ENCODE measurements around the gene NOSIP. TPM values are rescaled to one million over a fixed set of nuclear protein-coding genes. Genes with fewer than 3 reads are reported as not detected.

Gene NOSIP
- total RNA-seq, 2 experiments from 2014 or later: 71.4 to 73.1 TPM

DNA sequence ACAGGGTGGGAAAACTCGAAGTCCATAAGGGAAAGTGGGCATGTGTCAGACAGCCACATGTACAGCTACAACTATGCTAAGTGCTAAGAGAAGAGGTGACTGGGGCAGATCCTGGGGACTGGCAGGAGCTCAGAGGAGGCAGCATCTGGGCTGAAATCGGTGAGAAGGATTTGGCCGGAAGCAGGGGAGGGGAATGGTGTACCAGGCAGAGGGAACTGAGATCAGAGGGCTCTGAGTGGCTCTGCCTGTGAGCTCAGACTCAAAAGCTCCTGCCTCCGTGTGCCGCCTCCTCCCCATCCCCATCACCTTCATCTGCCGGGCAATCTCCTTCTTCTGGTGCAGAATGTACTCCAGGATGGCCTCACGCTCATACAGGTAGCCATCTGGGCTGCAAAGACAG lies 21.8 kb downstream of the NOSIP start:
- peak overlapping the region; percentile 94 for H3K27ac Mint-ChIP-seq
- peaks cover 86% of the 10 kb centered on the region for H3K4me1 Mint-ChIP-seq
- H3K4me3 Mint-ChIP-seq: peak overlapping the region; percentile 74
- peak; percentile 20 for ATAC-seq
- no peaks in the 10 kb centered on the region for H3K27me3 Mint-ChIP-seq
- ChIA-PET CTCF (interaction anchor here (0.6 to 12.0 kb wide), 11 partner anchors 8 to 107 kb away, joined by 3 to 161 read pairs (median 4); partner anchors contain the start of genes BCL2L12 and IRF3), POLR2A (interaction anchor here (0.6 to 1.0 kb wide), 4 partner anchors 29 to 441 kb away, joined by 3 to 4 read pairs (median 4); no protein-coding TSS in a partner anchor)
- H3K36me3 Mint-ChIP-seq (ENCODE audit: low read depth): peaks cover 61% of the 10 kb centered on the region
- intact Hi-C loops (cut with DNase I, micrococcal nuclease): no loop called here
- H3K9me3 Mint-ChIP-seq (ENCODE audit: low read depth): no peaks in the 10 kb centered on the region
- DNase-seq: peak; percentile 68

DNA sequence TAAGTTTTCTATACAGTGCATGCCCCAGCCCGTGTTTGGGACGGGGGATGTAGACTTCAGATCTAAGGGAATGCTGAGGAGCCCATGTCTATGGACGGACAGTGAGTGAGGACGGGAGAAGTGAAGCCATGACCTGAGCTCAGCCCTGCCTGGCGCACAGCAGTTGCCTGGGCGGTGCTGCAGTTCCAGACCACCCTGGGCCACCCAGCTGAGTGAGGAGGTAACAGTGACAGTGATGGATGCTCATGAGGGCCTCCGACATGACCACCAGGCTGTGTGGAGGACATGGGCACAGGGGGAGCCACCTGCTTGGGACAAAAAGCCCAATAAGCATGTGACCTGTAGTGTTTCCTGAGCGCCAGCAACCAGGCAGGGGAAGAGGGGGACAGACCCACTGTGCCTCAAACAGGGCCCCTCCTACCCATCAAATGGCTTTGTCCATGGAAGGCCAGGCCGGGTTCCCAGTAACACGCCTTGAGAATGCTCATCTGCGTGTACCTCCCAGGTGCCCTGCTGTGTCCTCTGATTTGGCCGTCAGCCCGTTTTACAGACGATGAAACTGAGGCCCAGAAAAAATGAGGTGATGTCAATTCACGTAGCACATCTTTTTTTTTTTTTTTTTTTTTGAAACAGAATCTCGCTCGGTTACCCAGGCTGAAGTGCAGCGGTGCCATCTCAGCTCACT lies 22.6 kb downstream of the NOSIP start:
- POLR2A ChIA-PET: no interaction called here
- Mint-ChIP-seq H3K27me3 (no peaks in the 10 kb centered on the region), H3K4me1 (peaks cover 89% of the 10 kb centered on the region), H3K4me3 (peak overlapping the region; percentile 31), H3K9me3 (ENCODE audit: low read depth) (no peaks in the 10 kb centered on the region), H3K27ac (peak overlapping the region; percentile 94), H3K36me3 (ENCODE audit: low read depth) (peaks cover 61% of the 10 kb centered on the region)
- peak; percentile 37 for DNase-seq
- intact Hi-C loops (cut with DNase I, micrococcal nuclease): no loop called here
- no peak for ATAC-seq
- CTCF ChIA-PET: interaction anchor here (0.6 to 12.0 kb wide), 7 partner anchors 8 to 107 kb away, joined by 3 to 161 read pairs (median 4); no protein-coding TSS in a partner anchor

DNA sequence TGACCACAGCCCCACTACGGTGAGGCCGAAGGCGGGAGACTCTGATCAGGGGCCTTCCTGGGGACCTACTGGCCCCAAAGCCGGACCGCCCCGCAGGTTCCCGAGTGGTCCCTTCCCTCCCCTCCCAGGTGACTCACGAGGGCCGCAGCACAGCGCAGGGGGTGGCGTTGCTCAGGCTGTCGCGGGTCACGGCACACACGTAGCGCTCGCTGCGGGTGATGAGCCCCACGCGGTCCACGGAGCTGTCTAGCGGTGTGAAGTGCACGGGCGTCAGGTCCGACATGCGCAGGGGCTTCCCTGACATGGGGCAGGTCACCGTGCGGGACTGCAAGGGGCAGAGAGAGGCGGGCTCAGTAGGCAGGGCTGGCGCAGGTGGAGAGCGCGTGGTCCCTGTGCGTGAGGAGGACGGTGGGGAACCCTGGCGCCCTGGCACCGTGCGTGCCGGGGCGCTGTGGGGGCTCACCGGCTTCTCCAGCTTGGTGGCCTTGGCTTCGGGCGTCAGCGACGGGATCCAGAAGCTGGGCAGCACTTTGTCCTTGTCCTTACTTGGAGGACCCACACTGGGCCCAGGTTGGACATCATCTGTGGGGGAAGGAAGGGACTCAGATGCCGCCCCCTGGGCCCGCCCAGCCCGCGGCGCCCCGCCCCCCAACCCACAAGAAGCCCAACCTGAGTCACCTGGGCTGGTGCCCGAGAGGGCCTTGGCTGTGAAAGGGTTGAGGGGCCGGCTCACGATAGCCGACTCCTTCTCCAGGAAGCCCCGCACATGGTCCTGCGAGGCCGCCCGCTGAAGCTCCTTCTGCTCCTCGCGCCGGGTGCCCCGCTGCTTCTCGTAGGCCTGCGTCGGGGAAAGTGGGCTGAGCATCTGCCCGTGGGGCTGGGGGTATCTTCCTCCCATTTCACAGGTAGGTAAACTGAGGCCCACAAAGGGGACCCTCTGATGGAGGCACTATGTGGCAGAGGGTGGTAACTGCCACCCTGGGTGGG lies 23.7 kb downstream of the NOSIP start:
- H3K4me3 Mint-ChIP-seq: peak overlapping the region; percentile 35
- H3K36me3 Mint-ChIP-seq (ENCODE audit: low read depth): peaks cover 64% of the 10 kb centered on the region
- ChIA-PET CTCF (interaction anchor here (0.6 to 12.0 kb wide), 2 partner anchors 6 to 13 kb away, joined by 4 to 161 read pairs; no protein-coding TSS in a partner anchor), POLR2A (interaction anchor here (1.5 kb wide), 1 partner anchor 120 kb away, joined by 3 read pairs; no protein-coding TSS in a partner anchor)
- H3K9me3 Mint-ChIP-seq (ENCODE audit: low read depth): no peaks in the 10 kb centered on the region
- peak overlapping the region; percentile 58 for H3K27ac Mint-ChIP-seq
- H3K27me3 Mint-ChIP-seq: no peaks in the 10 kb centered on the region
- DNase-seq (peak; percentile 59), ATAC-seq (no peak)
- intact Hi-C loops (cut with DNase I, micrococcal nuclease): loop anchor here in 1 of 2 experiments (1.0 kb wide), 1 partner anchor 34 kb away; no protein-coding TSS in a partner anchor
- H3K4me1 Mint-ChIP-seq: peaks cover 85% of the 10 kb centered on the region

DNA sequence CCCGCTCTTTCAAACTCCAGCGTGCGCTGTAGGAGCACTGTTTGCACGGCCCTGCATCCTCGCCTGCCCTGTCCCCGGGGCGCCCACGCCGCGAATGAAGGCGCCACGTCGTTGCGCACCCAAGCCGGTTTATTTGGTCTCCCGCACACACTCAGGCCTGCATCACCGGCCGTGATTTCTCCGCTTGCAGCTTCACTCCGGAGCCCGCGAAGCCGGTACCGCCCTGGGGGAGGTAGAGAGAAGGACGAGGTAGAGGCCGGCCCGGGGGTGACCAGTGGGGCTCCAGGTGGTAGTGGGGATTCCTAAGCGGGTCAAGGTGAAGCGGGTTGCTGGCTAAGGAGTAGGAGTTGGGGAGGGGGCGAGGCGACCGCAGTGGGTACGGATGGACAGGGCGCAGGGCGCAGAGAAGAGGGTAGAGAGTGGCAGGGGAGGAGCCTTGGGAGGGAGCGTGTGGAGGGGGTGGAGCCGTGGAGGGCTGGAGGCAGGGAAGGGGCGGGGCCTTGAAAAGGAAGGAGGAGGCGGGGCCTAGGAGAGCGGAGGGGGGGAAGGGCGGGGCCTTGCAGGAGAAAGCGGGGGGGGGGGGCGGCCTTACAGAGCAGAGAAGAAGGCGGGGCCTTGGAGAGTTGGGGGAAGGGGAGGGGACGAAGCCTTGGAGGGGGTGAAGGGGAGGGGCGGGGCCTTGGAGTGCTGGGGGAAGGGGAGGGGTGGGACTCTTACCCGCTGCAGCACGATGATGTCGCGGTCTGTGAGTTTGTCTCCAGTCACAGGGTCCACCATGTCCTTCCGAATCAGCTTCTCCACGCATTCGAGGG lies 24.6 kb downstream of the NOSIP start:
- ChIA-PET CTCF (interaction anchor here (0.8 to 12.0 kb wide), 4 partner anchors 6 to 15 kb away, joined by 3 to 161 read pairs (median 4); no protein-coding TSS in a partner anchor), POLR2A (interaction anchor here (1.5 kb wide), 1 partner anchor 121 kb away, joined by 3 read pairs; no protein-coding TSS in a partner anchor)
- intact Hi-C loops (cut with DNase I, micrococcal nuclease): loop anchor here in 1 of 2 experiments (1.0 to 2.0 kb wide), 2 partner anchors 34 to 59 kb away; partner anchors contain the start of gene RPS11
- H3K27me3 Mint-ChIP-seq: no peaks in the 10 kb centered on the region
- peaks cover 65% of the 10 kb centered on the region for H3K36me3 Mint-ChIP-seq (ENCODE audit: low read depth)
- H3K27ac Mint-ChIP-seq: peak overlapping the region; percentile 98
- H3K4me3 Mint-ChIP-seq: peak overlapping the region; percentile 35
- H3K9me3 Mint-ChIP-seq (ENCODE audit: low read depth): no peaks in the 10 kb centered on the region
- H3K4me1 Mint-ChIP-seq: peaks cover 82% of the 10 kb centered on the region
- peak; percentile 62 for ATAC-seq
- peak; percentile 92 for DNase-seq

DNA sequence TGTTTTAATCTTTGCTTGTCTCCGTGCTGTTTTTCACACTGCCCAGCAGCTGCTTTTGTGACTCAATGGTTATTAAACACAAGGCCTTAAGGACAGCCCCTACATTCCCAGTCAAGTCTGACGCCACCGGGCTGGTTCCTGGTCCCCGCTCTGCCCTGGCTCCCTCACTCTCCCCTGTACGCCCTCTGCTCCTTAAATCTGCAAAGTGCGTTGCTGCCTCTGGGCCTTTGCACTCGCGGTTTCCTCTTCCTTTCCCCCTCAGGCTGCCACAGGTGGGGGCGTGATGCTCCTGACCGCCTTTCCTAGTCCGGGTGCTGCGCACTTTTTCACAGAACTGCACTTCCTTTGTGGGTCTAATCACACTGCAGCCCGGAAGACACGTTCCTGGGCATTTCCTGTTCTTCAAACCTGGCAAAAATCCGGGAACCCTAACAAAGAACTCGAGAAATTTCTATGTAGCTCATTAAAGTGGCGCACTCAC lies 25.6 kb downstream of the NOSIP start:
- peaks cover 76% of the 10 kb centered on the region for H3K4me1 Mint-ChIP-seq
- intact Hi-C loops (cut with DNase I, micrococcal nuclease): loop anchor here (1.0 to 2.0 kb wide), 6 partner anchors 10 to 87 kb away; partner anchors contain the start of gene RPS11 (in 1 of the 2)
- no peaks in the 10 kb centered on the region for H3K9me3 Mint-ChIP-seq (ENCODE audit: low read depth)
- ATAC-seq: no peak
- H3K4me3 Mint-ChIP-seq: peak overlapping the region; percentile 55
- peaks cover 56% of the 10 kb centered on the region for H3K36me3 Mint-ChIP-seq (ENCODE audit: low read depth)
- peak; percentile 70 for DNase-seq
- ChIA-PET POLR2A (interaction anchor here (0.6 to 0.7 kb wide), 2 partner anchors 10 to 124 kb away, joined by 3 read pairs; no protein-coding TSS in a partner anchor), CTCF (interaction anchor here (0.8 to 9.5 kb wide), 6 partner anchors 7 to 56 kb away, joined by 3 to 161 read pairs (median 3); no protein-coding TSS in a partner anchor)
- H3K27ac Mint-ChIP-seq: peak overlapping the region; percentile 98
- H3K27me3 Mint-ChIP-seq: no peaks in the 10 kb centered on the region

DNA sequence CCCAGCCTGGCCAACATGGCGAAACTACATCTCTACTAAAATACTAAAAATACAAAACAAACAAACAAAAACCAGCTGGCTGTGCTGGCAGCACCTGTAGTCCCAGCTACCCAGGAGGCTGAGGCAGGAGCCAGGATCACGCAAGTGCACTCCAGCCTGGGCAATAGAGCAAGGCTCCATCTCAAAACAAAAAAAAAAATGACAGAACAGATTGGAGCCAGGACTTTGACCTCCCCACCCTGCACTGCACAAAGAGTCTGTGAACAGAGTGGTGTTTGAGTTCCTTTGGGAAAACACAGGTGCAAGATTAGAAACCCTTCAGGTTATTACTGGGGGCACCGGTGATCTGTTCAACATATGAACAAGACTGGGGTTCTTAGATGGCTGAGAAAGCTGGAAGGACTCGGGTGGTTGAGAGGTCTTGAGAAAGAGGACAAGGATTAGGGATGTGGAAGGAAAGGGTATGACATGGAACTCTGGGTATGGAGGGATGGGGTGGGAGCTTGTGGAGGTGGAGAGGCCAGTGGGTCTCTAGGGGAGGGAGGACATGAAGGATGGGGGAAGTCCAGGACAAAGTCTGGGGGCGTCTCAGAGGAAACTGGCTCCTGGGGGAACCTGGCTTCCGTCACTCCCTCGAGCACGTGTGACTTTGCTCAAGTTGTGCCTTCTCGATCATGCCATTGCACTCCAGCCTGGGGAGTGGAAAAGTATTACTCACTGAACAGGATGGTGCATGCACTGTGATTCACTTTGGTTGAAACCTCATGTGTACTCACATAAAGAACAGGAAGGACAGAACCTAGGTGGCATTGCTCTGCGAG lies 26.7 kb downstream of the NOSIP start:
- DNase-seq (peak; percentile 81), ATAC-seq (peak; percentile 78)
- intact Hi-C loops (cut with DNase I, micrococcal nuclease): loop anchor here (1.0 to 2.0 kb wide), 6 partner anchors 11 to 88 kb away; partner anchors contain the start of gene RPS11 (in 1 of the 2)
- H3K4me1 Mint-ChIP-seq: peaks cover 75% of the 10 kb centered on the region
- H3K4me3 Mint-ChIP-seq: peak overlapping the region; percentile 36
- H3K9me3 Mint-ChIP-seq (ENCODE audit: low read depth): no peaks in the 10 kb centered on the region
- POLR2A ChIA-PET: interaction anchor here (0.5 to 0.9 kb wide), 3 partner anchors 12 to 60 kb away, joined by 3 to 5 read pairs (median 3); no protein-coding TSS in a partner anchor
- H3K27me3 Mint-ChIP-seq: no peaks in the 10 kb centered on the region
- peak overlapping the region; percentile 98 for H3K27ac Mint-ChIP-seq
- H3K36me3 Mint-ChIP-seq (ENCODE audit: low read depth): peaks cover 45% of the 10 kb centered on the region
- CTCF ChIA-PET: interaction anchor here (0.7 to 9.5 kb wide), 6 partner anchors 8 to 55 kb away, joined by 3 to 161 read pairs (median 7); no protein-coding TSS in a partner anchor

DNA sequence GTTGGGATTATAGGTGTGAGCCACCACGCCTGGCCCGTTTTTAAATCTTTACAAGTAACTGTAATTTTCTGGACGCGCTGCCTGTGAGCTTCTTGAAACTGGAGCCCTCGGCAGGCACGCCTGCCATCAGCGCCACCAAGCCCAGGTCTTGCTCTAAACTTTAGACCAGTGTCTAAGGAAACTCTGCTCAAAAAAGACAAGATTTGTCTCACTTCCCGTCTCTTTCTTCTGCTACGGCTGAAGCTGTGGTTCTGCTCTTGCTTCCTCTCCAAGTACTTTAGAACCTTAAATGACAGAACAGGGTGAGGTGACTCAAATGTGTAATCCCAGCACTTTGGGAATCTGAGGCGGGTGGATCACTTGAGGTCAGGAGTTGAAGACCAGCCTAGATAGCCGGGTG lies 27.6 kb downstream of the NOSIP start:
- POLR2A ChIA-PET: interaction anchor here (0.6 to 2.2 kb wide), 4 partner anchors 11 to 53 kb away, joined by 3 to 7 read pairs (median 3); no protein-coding TSS in a partner anchor
- Mint-ChIP-seq H3K27ac (peak overlapping the region; percentile 97), H3K36me3 (ENCODE audit: low read depth) (peaks cover 41% of the 10 kb centered on the region), H3K27me3 (no peaks in the 10 kb centered on the region), H3K4me3 (peak overlapping the region; percentile 56), H3K9me3 (ENCODE audit: low read depth) (no peaks in the 10 kb centered on the region), H3K4me1 (peaks cover 73% of the 10 kb centered on the region)
- DNase-seq (peak; percentile 55), ATAC-seq (peak; percentile 11)
- intact Hi-C loops (cut with DNase I, micrococcal nuclease): no loop called here
- CTCF ChIA-PET: interaction anchor here (0.7 to 9.5 kb wide), 7 partner anchors 9 to 312 kb away, joined by 3 to 161 read pairs (median 6); no protein-coding TSS in a partner anchor

DNA sequence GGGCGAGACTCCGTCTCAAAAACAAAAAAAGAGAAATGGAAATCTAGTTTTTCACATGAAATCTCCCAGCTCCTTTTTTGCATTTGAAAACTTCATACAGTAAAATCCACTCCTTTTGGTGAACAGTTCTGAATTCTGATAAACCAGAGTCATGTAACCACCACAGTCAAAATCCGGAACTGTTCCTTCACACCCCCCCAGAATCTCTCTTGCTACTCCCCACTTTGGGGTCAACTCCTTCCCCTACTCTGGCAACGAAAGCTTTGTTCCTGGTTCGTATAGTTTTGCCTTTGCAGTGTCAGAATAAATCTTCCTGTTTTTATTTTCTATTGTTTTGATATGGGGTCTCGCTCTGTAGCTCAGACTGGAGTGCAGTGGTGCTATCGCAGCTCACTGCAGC lies 28.8 kb downstream of the NOSIP start:
- Mint-ChIP-seq H3K36me3 (ENCODE audit: low read depth) (peaks cover 33% of the 10 kb centered on the region), H3K4me1 (peaks cover 74% of the 10 kb centered on the region), H3K27ac (peak overlapping the region; percentile 78), H3K9me3 (ENCODE audit: low read depth) (no peaks in the 10 kb centered on the region), H3K27me3 (no peaks in the 10 kb centered on the region), H3K4me3 (no peak overlapping the region)
- POLR2A ChIA-PET: interaction anchor here (0.6 to 2.2 kb wide), 3 partner anchors 13 to 61 kb away, joined by 4 to 7 read pairs (median 4); no protein-coding TSS in a partner anchor
- no peak for ATAC-seq
- intact Hi-C loops (cut with DNase I, micrococcal nuclease): no loop called here
- CTCF ChIA-PET: interaction anchor here (0.9 to 9.5 kb wide), 7 partner anchors 11 to 89 kb away, joined by 3 to 161 read pairs (median 6); no protein-coding TSS in a partner anchor
- DNase-seq: no peak

DNA sequence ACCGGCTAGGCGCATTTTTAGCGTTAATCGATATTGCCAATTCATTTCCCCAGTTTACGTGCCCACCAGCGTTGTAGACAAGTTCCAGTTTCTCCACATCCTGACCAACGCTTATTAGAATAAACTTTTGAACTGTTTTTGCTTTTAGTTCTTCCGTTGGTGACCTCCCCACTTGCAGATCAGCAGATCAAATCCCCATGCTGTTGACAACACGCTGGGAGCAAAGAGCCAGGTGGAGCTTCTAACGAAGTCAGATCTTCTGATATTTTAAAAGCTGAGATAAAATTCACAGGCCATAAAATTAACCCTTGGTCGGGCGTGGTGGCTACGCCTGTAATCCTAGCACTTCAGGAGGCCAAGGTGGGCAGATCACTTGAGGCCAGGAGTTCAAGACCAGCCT lies 31.3 kb downstream of the NOSIP start:
- H3K4me1 Mint-ChIP-seq: peaks cover 59% of the 10 kb centered on the region
- no peaks in the 10 kb centered on the region for H3K27me3 Mint-ChIP-seq
- H3K27ac Mint-ChIP-seq: peak overlapping the region; percentile 76
- H3K4me3 Mint-ChIP-seq: peak overlapping the region; percentile 4
- intact Hi-C loops (cut with DNase I, micrococcal nuclease): no loop called here
- no peak for DNase-seq
- H3K9me3 Mint-ChIP-seq (ENCODE audit: low read depth): no peaks in the 10 kb centered on the region
- CTCF ChIA-PET: interaction anchor here (0.9 to 9.5 kb wide), 9 partner anchors 13 to 46 kb away, joined by 3 to 161 read pairs (median 5); no protein-coding TSS in a partner anchor
- POLR2A ChIA-PET: interaction anchor here (0.6 kb wide), 1 partner anchor 149 kb away, joined by 3 read pairs; no protein-coding TSS in a partner anchor
- H3K36me3 Mint-ChIP-seq (ENCODE audit: low read depth): peaks cover 12% of the 10 kb centered on the region
- no peak for ATAC-seq
